ENCODE measurements around the gene GIPC2. TPM values are rescaled to one million over a fixed set of nuclear protein-coding genes. Genes with fewer than 3 reads are reported as not detected.

GIPC2 gene
- total RNA-seq: under 1 TPM; 0.20 to 0.34 TPM

GRCh38 chr1:78045926-78046778 is at the start of gene GIPC2:
TSS of gene GIPC2 (plus strand) at chr1:78045966. CDS start at chr1:78046095, 129 bp downstream.

GRCh38 chr1:78004719-78005447 is 40.9 kb upstream of the GIPC2 start, which contains the start of gene DNAJB4:
TSS of gene DNAJB4 (plus strand) at chr1:78004939. CDS start at chr1:78005111, 172 bp downstream.

Other genes starting within 250 kb of the GIPC2 start
- gene NEXN, start 157.3 kb upstream of the GIPC2 start, total RNA-seq: 1 to 10 TPM; 2.0 to 2.5 TPM
- 100 to 1,000 TPM; 174 to 182 TPM for gene FUBP1, start 66.9 kb upstream of the GIPC2 start, total RNA-seq
- 1 to 10 TPM; 9.5 to 9.8 TPM for gene DNAJB4, start 41.0 kb upstream of the GIPC2 start, total RNA-seq

Data from activated naive CD4-positive, alpha-beta T cell treated with anti-CD3 and anti-CD28 coated beads, Interleukin-2, amount 10 ng/mL, durations not matched to agents 5 hours and 36 hours (primary cell).